GM12891 (cell line): ENCODE measurements around the gene DND1.

Experiments
- POLR2A ChIP-seq: IDR thresholded peaks from 2 replicates; pipeline ENCODE4 v1.6.1; 2011; ENCODE audit warnings: low read depth, low read length, control low read depth
- POLR2AphosphoS5 ChIP-seq: IDR thresholded peaks from 2 replicates; pipeline ENCODE4 v1.6.1; 2011; ENCODE audit warnings: low read depth, low read length, control low read depth
- POU2F2 ChIP-seq: IDR thresholded peaks from 2 replicates; pipeline ENCODE4 v1.6.1; 2011; ENCODE audit warnings: low read depth, mild to moderate bottlenecking, control low read depth, low read length, moderate library complexity
- TAF1 ChIP-seq: IDR thresholded peaks from 2 replicates; pipeline ENCODE4 v1.6.1; 2011; ENCODE audit warnings: low read depth, low read length, control low read depth

- TF ChIP-seq POLR2AphosphoS5 (peak; percentile 66), TAF1 (no peak), POLR2A (peak; percentile 67), POU2F2 (no peak)
Observed at GRCh38 chr5:140639148-140639981, 34.0 kb downstream of the DND1 start, which contains the start of gene TMCO6.
